ENCODE measurements around the gene HOXC9.

HOXC9 gene

DNA sequence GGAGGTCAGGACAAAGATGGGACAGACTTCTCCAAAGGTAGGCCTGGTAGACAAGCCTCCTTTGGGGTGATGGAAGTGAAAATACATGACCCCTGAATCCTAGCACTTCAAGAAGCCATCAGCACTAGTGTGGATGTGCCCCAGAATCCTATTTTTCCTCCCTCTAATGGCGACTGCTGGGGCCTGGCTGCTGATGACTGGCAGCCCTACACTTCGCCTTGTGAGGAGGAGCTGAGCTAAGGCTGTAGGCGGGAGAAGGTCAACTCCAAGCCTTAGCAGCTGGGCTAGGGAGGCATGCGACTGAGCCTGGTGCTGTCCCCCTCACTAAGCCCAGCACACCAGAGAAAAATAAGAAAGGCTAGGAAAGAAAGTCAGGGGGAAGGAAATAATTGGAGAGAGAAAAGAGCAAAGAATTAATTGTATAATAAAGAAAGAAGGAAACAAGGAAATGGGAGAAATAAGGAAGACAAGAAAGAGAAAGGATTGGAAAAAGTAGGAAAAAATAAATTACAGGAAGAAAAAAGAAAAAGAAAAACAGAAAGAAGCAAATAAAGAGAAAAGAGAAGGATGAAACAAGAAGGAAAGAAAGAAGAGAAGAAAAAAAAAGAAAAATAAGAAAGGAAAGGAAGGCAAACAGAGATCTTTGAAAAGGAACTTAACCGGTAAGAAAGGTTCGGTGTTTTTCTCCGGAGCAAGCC is 19.7 kb upstream of the HOXC9 start:
- Histone ChIP-seq H3K9ac (ENCODE audit: low read depth, low read length) (no peak overlapping the region), H3K27me3 (ENCODE audit: insufficient read depth, low read length) (peaks cover 100% of the 10 kb centered on the region), H3K4me1 (ENCODE audit: insufficient read depth, low read length) (no peaks in the 10 kb centered on the region), H3K27ac (ENCODE audit: low read length) (no peak overlapping the region), H3K4me3 (ENCODE audit: low read length) (no peak overlapping the region), H3K9me3 (ENCODE audit: insufficient read depth, low read depth, low read length) (peaks cover 11% of the 10 kb centered on the region; the same call in 1 of the 2 replicates), H3K36me3 (ENCODE audit: insufficient read depth, low read depth, low read length) (no peaks in the 10 kb centered on the region)

DNA sequence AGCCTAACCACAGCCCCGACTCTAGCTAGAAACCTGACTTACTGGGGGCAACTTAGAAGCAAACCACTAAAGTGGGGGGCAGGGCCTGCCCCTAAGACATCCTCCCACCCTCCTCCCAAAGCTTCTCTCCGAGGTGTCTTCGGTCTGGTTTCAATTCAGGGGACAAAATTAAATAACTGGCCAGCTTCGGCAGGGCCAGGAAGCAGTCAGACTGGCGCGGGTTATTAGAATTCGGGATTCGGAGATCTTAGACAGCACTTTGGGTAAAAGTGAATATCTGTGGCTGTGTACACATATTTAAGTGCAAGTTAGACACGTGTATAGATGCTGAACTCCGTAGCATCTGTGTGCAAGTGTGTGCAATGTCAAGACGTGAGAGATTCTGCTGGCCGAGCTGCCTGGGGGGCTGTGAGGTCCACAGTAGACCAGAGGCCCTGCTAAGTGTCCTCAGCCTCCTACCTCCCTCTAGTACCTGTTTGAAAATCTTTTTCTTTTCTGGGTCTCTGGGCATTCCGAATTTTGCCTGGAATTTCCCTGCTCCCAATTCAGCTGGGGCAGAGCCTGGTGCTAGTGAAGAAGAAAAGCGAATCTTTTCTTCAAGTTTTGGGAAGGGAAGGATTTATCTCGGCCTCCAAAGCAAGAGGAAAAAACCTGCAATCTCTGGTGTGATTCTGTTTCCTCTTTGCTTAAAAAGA is 19.0 kb upstream of the HOXC9 start:
- Histone ChIP-seq H3K27ac (ENCODE audit: low read length) (no peak overlapping the region), H3K27me3 (ENCODE audit: insufficient read depth, low read length) (peaks cover 100% of the 10 kb centered on the region), H3K4me3 (ENCODE audit: low read length) (no peak overlapping the region)

DNA sequence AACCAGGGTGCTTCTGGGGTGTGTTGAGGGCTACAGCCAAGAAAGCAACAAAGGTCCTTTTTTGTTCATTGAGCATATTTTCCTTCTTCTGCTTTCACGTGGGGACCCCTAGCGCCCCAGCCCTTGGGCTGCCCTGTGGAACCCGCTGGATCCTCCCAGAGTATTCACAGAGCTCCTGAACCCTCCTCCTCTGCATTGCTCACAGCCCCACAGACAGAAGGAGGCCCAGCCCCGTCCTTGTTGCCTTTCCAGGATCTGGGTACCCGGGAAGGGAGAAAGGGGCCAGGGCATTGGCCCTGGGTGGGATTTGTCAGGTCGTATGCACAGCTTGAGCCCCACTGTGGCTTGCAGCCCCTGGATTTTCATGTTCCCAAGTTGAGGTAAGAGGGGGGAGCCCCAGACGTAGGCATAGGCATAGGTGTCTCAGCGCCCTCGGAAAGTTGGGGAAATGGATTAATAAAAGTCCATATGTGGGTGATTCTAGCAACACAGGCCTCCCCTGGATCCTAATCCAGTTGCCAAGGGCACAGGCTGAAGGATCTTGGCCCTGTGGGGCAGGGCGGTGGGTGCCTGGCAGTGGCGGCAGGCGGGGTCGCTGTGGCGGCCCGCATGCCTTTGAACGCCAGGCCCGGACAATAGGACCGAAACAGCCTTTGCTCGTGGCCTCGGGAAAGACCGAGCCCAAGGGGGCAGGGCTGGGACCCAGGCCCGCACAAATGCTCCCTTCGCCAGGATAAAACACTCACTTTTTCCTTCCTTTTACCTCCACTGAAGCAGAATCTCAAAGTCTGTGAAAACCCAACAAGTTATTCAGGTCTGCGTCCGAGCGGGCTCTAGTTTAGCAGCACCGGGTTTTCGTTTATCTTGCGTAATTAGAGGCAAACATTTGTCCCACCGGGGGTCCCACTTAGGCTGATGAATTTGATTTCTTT is 18.1 kb upstream of the HOXC9 start:
- Histone ChIP-seq H3K4me3 (ENCODE audit: low read length) (no peak overlapping the region), H3K36me3 (ENCODE audit: insufficient read depth, low read depth, low read length) (no peaks in the 10 kb centered on the region), H3K9me3 (ENCODE audit: insufficient read depth, low read depth, low read length) (peaks cover 15% of the 10 kb centered on the region; the same call in 1 of the 2 replicates), H3K27me3 (ENCODE audit: insufficient read depth, low read length) (peaks cover 100% of the 10 kb centered on the region), H3K9ac (ENCODE audit: low read depth, low read length) (no peak overlapping the region), H3K27ac (ENCODE audit: low read length) (no peak overlapping the region), H3K4me1 (ENCODE audit: insufficient read depth, low read length) (no peaks in the 10 kb centered on the region)

More for the DNA sequence above, 19.0 kb upstream of the HOXC9 start:
- H3K36me3 ChIP-seq (ENCODE audit: insufficient read depth, low read depth, low read length), result no peaks in the 10 kb centered on the region
- no peaks in the 10 kb centered on the region for H3K4me1 ChIP-seq (ENCODE audit: insufficient read depth, low read length)
- no peak overlapping the region for H3K9ac ChIP-seq (ENCODE audit: low read depth, low read length)
- H3K9me3 ChIP-seq (ENCODE audit: insufficient read depth, low read depth, low read length), result peaks cover 15% of the 10 kb centered on the region; the same call in 1 of the 2 replicates

GRCh38 chr12:53982648-53983567 is 17.1 kb upstream of the HOXC9 start:
- H3K9me3 ChIP-seq (ENCODE audit: insufficient read depth, low read depth, low read length), result peaks cover 15% of the 10 kb centered on the region; the same call in 1 of the 2 replicates
- no peak overlapping the region for H3K4me3 ChIP-seq (ENCODE audit: low read length)
- H3K27me3 ChIP-seq (ENCODE audit: insufficient read depth, low read length), result peaks cover 100% of the 10 kb centered on the region
- H3K36me3 ChIP-seq (ENCODE audit: insufficient read depth, low read depth, low read length), result no peaks in the 10 kb centered on the region
- no peaks in the 10 kb centered on the region for H3K4me1 ChIP-seq (ENCODE audit: insufficient read depth, low read length)
- no peak overlapping the region for H3K27ac ChIP-seq (ENCODE audit: low read length)
- no peak overlapping the region for H3K9ac ChIP-seq (ENCODE audit: low read depth, low read length)

GRCh38 chr12:53983568-53983949 is 16.4 kb upstream of the HOXC9 start:
- Histone ChIP-seq H3K36me3 (ENCODE audit: insufficient read depth, low read depth, low read length) (no peaks in the 10 kb centered on the region), H3K4me1 (ENCODE audit: insufficient read depth, low read length) (no peaks in the 10 kb centered on the region), H3K27me3 (ENCODE audit: insufficient read depth, low read length) (peaks cover 100% of the 10 kb centered on the region), H3K9ac (ENCODE audit: low read depth, low read length) (no peak overlapping the region), H3K4me3 (ENCODE audit: low read length) (no peak overlapping the region), H3K9me3 (ENCODE audit: insufficient read depth, low read depth, low read length) (peaks cover 15% of the 10 kb centered on the region; the same call in 1 of the 2 replicates), H3K27ac (ENCODE audit: low read length) (no peak overlapping the region)

DNA sequence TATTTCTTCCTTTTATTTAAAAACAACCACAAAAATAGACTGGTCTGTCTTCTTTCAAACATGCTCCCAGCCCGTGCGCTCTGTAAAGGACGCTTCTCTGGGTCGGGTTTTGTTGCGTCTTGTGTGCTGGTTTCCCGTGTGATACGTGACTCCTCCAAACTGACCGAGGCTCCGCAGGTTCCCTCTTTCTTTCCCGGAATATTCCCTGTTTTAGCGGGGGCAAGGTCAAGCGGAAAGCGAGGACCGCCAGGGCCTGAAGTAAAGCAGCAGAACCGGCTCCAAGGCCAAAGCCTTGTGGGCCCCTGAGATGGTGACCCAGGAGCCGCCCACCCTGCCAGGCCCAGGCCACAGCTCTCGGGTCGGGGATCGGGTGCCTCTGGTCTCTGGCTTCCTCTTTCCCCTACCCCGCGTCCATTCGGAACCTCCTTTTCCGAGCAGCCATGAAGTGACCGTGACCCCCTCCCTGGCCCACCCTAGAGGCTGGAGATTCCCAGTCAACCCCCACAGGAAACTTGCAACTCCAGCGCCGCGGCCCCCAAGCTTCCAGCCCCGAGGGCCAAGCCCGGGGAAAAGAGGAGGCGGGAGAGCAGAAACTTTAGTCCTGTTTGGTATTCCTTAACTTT is 15.9 kb upstream of the HOXC9 start:
- peaks cover 100% of the 10 kb centered on the region for H3K27me3 ChIP-seq (ENCODE audit: insufficient read depth, low read length)
- no peak overlapping the region for H3K9ac ChIP-seq (ENCODE audit: low read depth, low read length)

DNA sequence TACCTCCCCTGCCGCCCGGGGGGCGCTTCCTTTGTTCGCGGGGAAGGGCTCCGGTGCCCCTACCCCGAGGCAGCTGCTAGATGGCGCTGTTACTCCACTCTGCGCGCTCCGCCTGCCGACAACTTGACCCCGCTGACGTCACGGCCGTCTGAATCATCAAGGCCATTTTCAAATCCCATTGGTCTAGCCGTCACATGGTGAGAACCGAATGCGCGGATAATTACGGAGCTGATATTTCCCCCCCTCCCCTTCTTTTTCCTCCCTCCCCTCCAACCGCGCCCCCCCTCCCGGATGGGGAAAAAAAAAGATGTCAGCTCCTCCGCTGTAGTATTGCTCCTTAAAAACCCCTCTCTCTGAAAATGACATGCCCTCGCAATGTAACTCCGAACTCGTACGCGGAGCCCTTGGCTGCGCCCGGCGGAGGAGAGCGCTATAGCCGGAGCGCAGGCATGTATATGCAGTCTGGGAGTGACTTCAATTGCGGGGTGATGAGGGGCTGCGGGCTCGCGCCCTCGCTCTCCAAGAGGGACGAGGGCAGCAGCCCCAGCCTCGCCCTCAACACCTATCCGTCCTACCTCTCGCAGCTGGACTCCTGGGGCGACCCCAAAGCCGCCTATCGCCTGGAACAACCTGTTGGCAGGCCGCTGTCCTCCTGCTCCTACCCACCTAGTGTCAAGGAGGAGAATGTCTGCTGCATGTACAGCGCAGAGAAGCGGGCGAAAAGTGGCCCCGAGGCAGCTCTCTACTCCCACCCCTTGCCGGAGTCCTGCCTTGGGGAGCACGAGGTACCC is 14.9 kb upstream of the HOXC9 start, which contains the start of gene HOXC10:
Gene HOXC10, plus strand, starts transcription at position 246 of the 791 bp plus-strand sequence. Its CDS starts 114 bp downstream, at position 360.
- no peak within 1 kb of the TSS for H3K4me3 ChIP-seq (ENCODE audit: low read length)
- peaks cover 15% of the 10 kb centered on the region; the same call in 1 of the 2 replicates for H3K9me3 ChIP-seq (ENCODE audit: insufficient read depth, low read depth, low read length)
- no peak within 1 kb of the TSS for H3K27ac ChIP-seq (ENCODE audit: low read length)
- H3K4me1 ChIP-seq (ENCODE audit: insufficient read depth, low read length), result no peaks in the 10 kb centered on the region
- no peaks in the 10 kb centered on the region for H3K36me3 ChIP-seq (ENCODE audit: insufficient read depth, low read depth, low read length)
- peaks cover 100% of the 10 kb centered on the region for H3K27me3 ChIP-seq (ENCODE audit: insufficient read depth, low read length)
- no peak within 1 kb of the TSS for H3K9ac ChIP-seq (ENCODE audit: low read depth, low read length)

More for the DNA sequence above, 15.9 kb upstream of the HOXC9 start:
- Histone ChIP-seq H3K36me3 (ENCODE audit: insufficient read depth, low read depth, low read length) (no peaks in the 10 kb centered on the region), H3K4me1 (ENCODE audit: insufficient read depth, low read length) (no peaks in the 10 kb centered on the region), H3K27ac (ENCODE audit: low read length) (no peak overlapping the region), H3K4me3 (ENCODE audit: low read length) (no peak overlapping the region), H3K9me3 (ENCODE audit: insufficient read depth, low read depth, low read length) (peaks cover 15% of the 10 kb centered on the region; the same call in 1 of the 2 replicates)

DNA sequence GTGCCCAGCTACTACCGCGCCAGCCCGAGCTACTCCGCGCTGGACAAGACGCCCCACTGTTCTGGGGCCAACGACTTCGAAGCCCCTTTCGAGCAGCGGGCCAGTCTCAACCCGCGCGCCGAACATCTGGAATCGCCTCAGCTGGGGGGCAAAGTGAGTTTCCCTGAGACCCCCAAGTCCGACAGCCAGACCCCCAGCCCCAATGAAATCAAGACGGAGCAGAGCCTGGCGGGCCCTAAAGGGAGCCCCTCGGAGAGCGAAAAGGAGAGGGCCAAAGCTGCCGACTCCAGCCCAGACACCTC is 14.3 kb upstream of the HOXC9 start:
- Histone ChIP-seq H3K27ac (ENCODE audit: low read length) (no peak overlapping the region), H3K36me3 (ENCODE audit: insufficient read depth, low read depth, low read length) (no peaks in the 10 kb centered on the region), H3K9ac (ENCODE audit: low read depth, low read length) (no peak overlapping the region), H3K4me3 (ENCODE audit: low read length) (no peak overlapping the region), H3K4me1 (ENCODE audit: insufficient read depth, low read length) (no peaks in the 10 kb centered on the region), H3K9me3 (ENCODE audit: insufficient read depth, low read depth, low read length) (peaks cover 15% of the 10 kb centered on the region; the same call in 1 of the 2 replicates), H3K27me3 (ENCODE audit: insufficient read depth, low read length) (peaks cover 100% of the 10 kb centered on the region)

GRCh38 chr12:53985994-53986685 is 13.8 kb upstream of the HOXC9 start:
- Histone ChIP-seq H3K9me3 (ENCODE audit: insufficient read depth, low read depth, low read length) (peaks cover 15% of the 10 kb centered on the region; the same call in 1 of the 2 replicates), H3K36me3 (ENCODE audit: insufficient read depth, low read depth, low read length) (no peaks in the 10 kb centered on the region), H3K4me3 (ENCODE audit: low read length) (no peak overlapping the region), H3K4me1 (ENCODE audit: insufficient read depth, low read length) (no peaks in the 10 kb centered on the region), H3K27ac (ENCODE audit: low read length) (no peak overlapping the region), H3K27me3 (ENCODE audit: insufficient read depth, low read length) (peaks cover 100% of the 10 kb centered on the region), H3K9ac (ENCODE audit: low read depth, low read length) (no peak overlapping the region)
